HCT116 (cell line): ENCODE data around the gene SLC46A1. TPM values are rescaled to one million over a fixed set of nuclear protein-coding genes. Genes with fewer than 3 reads are reported as not detected.

Experiments used
- ATAC-seq: fragments of 200-7000 bp; cut with Tn5 transposase; 2 replicates; pipeline ENCODE4 v1.9.1; 2020; ENCODE audit warnings: mild to moderate bottlenecking, moderate library complexity
- BruUV-seq: library from RNA; stranded (reverse); fragments of 400-500 nt; replicated peaks from 2 replicates; lab custom pipeline; 2021; lab: Mats Ljungman, UMichigan
- CTCF ChIA-PET: fragments of 300-600 bp; sonication (Branson Sonifier 250); formaldehyde crosslinking; loops from one replicate; lab custom pipeline; 2021; ENCODE audit warnings: antibody characterized with exemption; lab: Charles Lee
- POLR2A ChIA-PET: fragments of 300-600, 350-600 bp; sonication (Branson Sonifier 250); formaldehyde crosslinking; loops from one replicate; lab custom pipeline; 2021; ENCODE audit warnings: antibody characterized with exemption; lab: Charles Lee
- RAD21 ChIA-PET, 2 experiments: fragments of 300-600 bp; sonication (Branson Sonifier 250); formaldehyde crosslinking; loops; one replicate each; lab custom pipeline; 2023; ENCODE audit warnings: low total read pairs in 2 of 2; ENCODE audit not compliant: uncharacterized antibody in 2 of 2, unreplicated experiment in 2 of 2, low non-redundant PET in 1 of 2; lab: Charles Lee
- DNase-seq: peaks from one replicate; pipeline ENCODE4 v3.0.0-alpha.2; 2010; ENCODE audit warnings: low read depth, low spot score
- H2AFZ ChIP-seq: fragments of 200-600 bp; shearing (Covaris generic), sonication (generic); 2 replicates; pipeline ENCODE4 v1.6.1; 2017; ENCODE audit warnings: low read depth, mixed run types, mixed read lengths, antibody characterized with exemption, low read length; ENCODE audit not compliant: poor library complexity, severe bottlenecking
- H3K27ac ChIP-seq: 2 replicates; pipeline ENCODE4 v1.5.1; 2012; ENCODE audit warnings: low read depth, low read length
- H3K27me3 ChIP-seq: fragments of 200-600 bp; sonication (generic); 2 replicates; pipeline ENCODE4 v1.6.1; 2016; ENCODE audit warnings: mixed run types, low read length, mixed read lengths; ENCODE audit not compliant: insufficient read depth
- H3K36me3 ChIP-seq, 2 experiments: fragments of 200-500 bp in 1 of 2; fragments of 200-600 bp in 1 of 2; sonication (Bioruptor generic) in 1 of 2; sonication (generic) in 1 of 2; 2 replicates each; pipeline versions ENCODE4 v1.5.1 to v1.6.1; 2014 to 2016; ENCODE audit warnings: low read length in 2 of 2, inconsistent platforms in 1 of 2, mixed read lengths in 1 of 2, mixed run types in 1 of 2; ENCODE audit not compliant: insufficient read depth in 2 of 2, control insufficient read depth in 1 of 2
- H3K4me1 ChIP-seq, 2 experiments: fragments of 200-600 bp in 1 of 2; sonication (generic) in 1 of 2; 2 replicates each; pipeline versions ENCODE4 v1.5.1 to v1.6.1; 2012 to 2017; ENCODE audit warnings: low read length in 2 of 2, inconsistent platforms in 1 of 2, mild to moderate bottlenecking in 1 of 2, mixed read lengths in 1 of 2, mixed run types in 1 of 2, moderate library complexity in 1 of 2; ENCODE audit not compliant: insufficient read depth in 2 of 2, control insufficient read depth in 1 of 2
- H3K4me2 ChIP-seq: fragments of 200-600 bp; sonication (generic); 2 replicates; pipeline ENCODE4 v1.6.1; 2017; ENCODE audit warnings: mixed run types, low read length, mixed read lengths
- H3K4me3 ChIP-seq, 2 experiments: fragments of 200-600 bp in 1 of 2; sonication (generic) in 1 of 2; replicated peaks in 1 of 2; 2 replicates each; pipeline ENCODE4 v1.5.1; 2011 to 2016; ENCODE audit warnings: low read length in 2 of 2, control low read depth in 1 of 2, low read depth in 1 of 2, mild to moderate bottlenecking in 1 of 2, mixed read lengths in 1 of 2, mixed run types in 1 of 2
- H3K79me2 ChIP-seq: fragments of 200-600 bp; sonication (generic); 2 replicates; pipeline ENCODE4 v1.6.1; 2017; ENCODE audit warnings: mild to moderate bottlenecking, mixed run types, low read length, moderate library complexity, mixed read lengths; ENCODE audit not compliant: insufficient read depth
- H3K9ac ChIP-seq: fragments of 200-600 bp; sonication (generic); 2 replicates; pipeline ENCODE4 v1.6.1; 2016; ENCODE audit warnings: low read length, mixed read lengths
- H3K9me2 ChIP-seq: fragments of 200-600 bp; sonication (generic), shearing (Covaris generic); 2 replicates; pipeline ENCODE4 v1.6.1; 2017; ENCODE audit warnings: mixed run types, mild to moderate bottlenecking, moderate library complexity; ENCODE audit not compliant: insufficient read depth
- H3K9me3 ChIP-seq, 2 experiments: fragments of 200-500 bp in 1 of 2; fragments of 200-600 bp in 1 of 2; sonication (Bioruptor generic) in 1 of 2; sonication (generic) in 1 of 2; 2 replicates each; pipeline ENCODE4 v1.6.1; 2014 to 2017; ENCODE audit warnings: low read length in 2 of 2, mixed read lengths in 2 of 2, inconsistent platforms in 1 of 2, low read depth in 1 of 2, mild to moderate bottlenecking in 1 of 2, mixed run types in 1 of 2, moderate library complexity in 1 of 2; ENCODE audit not compliant: control insufficient read depth in 1 of 2, insufficient read depth in 1 of 2
- H4K20me1 ChIP-seq: fragments of 200-600 bp; sonication (generic), shearing (Covaris generic); 2 replicates; pipeline ENCODE4 v1.6.1; 2017; ENCODE audit warnings: mixed run types, mild to moderate bottlenecking, moderate library complexity; ENCODE audit not compliant: insufficient read depth
- CBX3 ChIP-seq: IDR thresholded peaks from 2 replicates; pipeline ENCODE4 v1.6.1; 2012; ENCODE audit warnings: low read depth
- ELF1 ChIP-seq: IDR thresholded peaks from 2 replicates; pipeline ENCODE4 v1.6.1; 2012; ENCODE audit warnings: low read depth, borderline replicate concordance
- POLR2AphosphoS5 ChIP-seq: IDR thresholded peaks from 2 replicates; pipeline ENCODE4 v1.6.1; 2011; ENCODE audit warnings: mild to moderate bottlenecking, low read depth, low read length, moderate library complexity
- SRF ChIP-seq: IDR thresholded peaks from 2 replicates; pipeline ENCODE4 v1.6.1; 2012; ENCODE audit warnings: low read depth
- TCF7L2 ChIP-seq: IDR thresholded peaks from 2 replicates; pipeline ENCODE4 v1.7.0; 2011; ENCODE audit warnings: borderline replicate concordance, inconsistent platforms; ENCODE audit not compliant: insufficient read depth, insufficient read length; ENCODE audit errors: extremely low read depth
- intact Hi-C: fragments of 100-400 bp; cut with micrococcal nuclease; formaldehyde crosslinking; loops from 2 replicates; pipeline ENCODE4 v1.10.0; 2022
- total RNA-seq: library from RNA; stranded (reverse); gene quantifications from one replicate; pipeline ENCODE4 v1.2.1, GENCODE V29; 2021; ENCODE audit not compliant: unreplicated experiment

The SLC46A1 gene
- total RNA-seq, 1 experiment from 2014 or later, result 17.8 TPM

GRCh38 chr17:28390984-28391383, 15.0 kb downstream of the SLC46A1 start:
- CTCF ChIA-PET, result no interaction called here
- no peak for ATAC-seq
- H2AFZ ChIP-seq, result no peak overlapping the region
- no peaks in the 10 kb centered on the region for H3K27me3 ChIP-seq
- DNase-seq, result no peak
- no peak overlapping the region for H3K9ac ChIP-seq
- no peaks in the 10 kb centered on the region for H3K9me3 ChIP-seq
- H3K9me2 ChIP-seq, result no peaks in the 10 kb centered on the region
- H3K4me1 ChIP-seq, result no peaks in the 10 kb centered on the region
- H3K79me2 ChIP-seq, result no peaks in the 10 kb centered on the region
- H4K20me1 ChIP-seq, result no peaks in the 10 kb centered on the region
- no peak overlapping the region for H3K27ac ChIP-seq
- TF ChIP-seq ELF1, result no peak
- TF ChIP-seq CBX3, result no peak
- TF ChIP-seq SRF, result no peak
- H3K4me2 ChIP-seq, result no peak overlapping the region
- POLR2A ChIA-PET, result no interaction called here
- no TSS peak for BruUV-seq
- H3K4me3 ChIP-seq, result no peak overlapping the region
- H3K36me3 ChIP-seq, result no peaks in the 10 kb centered on the region
- RAD21 ChIA-PET, result no interaction called here
- intact Hi-C loops, result no loop called here

GRCh38 chr17:28390563-28390962, 15.4 kb downstream of the SLC46A1 start:
- no peaks in the 10 kb centered on the region for H3K9me2 ChIP-seq
- no peaks in the 10 kb centered on the region for H4K20me1 ChIP-seq
- no peaks in the 10 kb centered on the region for H3K36me3 ChIP-seq
- H3K4me2 ChIP-seq, result no peak overlapping the region
- H3K9ac ChIP-seq, result no peak overlapping the region
- intact Hi-C loops, result no loop called here
- ChIA-PET RAD21 (no interaction called here), CTCF (no interaction called here), POLR2A (no interaction called here)
- TF ChIP-seq TCF7L2 (no peak), POLR2AphosphoS5 (no peak)
- no peaks in the 10 kb centered on the region for H3K9me3 ChIP-seq
- no peak overlapping the region for H2AFZ ChIP-seq
- no peak overlapping the region for H3K27ac ChIP-seq
- H3K79me2 ChIP-seq, result no peaks in the 10 kb centered on the region
- BruUV-seq, result no TSS peak
- DNase-seq (no peak), ATAC-seq (no peak)
- H3K27me3 ChIP-seq, result no peaks in the 10 kb centered on the region
- no peak overlapping the region for H3K4me3 ChIP-seq
- H3K4me1 ChIP-seq, result no peaks in the 10 kb centered on the region
